T follicular helper cell (primary cell): ENCODE measurements around the gene PRPF31.
A peak's percentile ranks its signal among the peaks of the same experiment; 100 is the strongest.

ENCODE experiments used
- DNase-seq: peaks from one replicate; pipeline ENCODE4 v3.0.0-alpha.2; 2020; ENCODE audit warnings: low read depth

The PRPF31 gene

DNA sequence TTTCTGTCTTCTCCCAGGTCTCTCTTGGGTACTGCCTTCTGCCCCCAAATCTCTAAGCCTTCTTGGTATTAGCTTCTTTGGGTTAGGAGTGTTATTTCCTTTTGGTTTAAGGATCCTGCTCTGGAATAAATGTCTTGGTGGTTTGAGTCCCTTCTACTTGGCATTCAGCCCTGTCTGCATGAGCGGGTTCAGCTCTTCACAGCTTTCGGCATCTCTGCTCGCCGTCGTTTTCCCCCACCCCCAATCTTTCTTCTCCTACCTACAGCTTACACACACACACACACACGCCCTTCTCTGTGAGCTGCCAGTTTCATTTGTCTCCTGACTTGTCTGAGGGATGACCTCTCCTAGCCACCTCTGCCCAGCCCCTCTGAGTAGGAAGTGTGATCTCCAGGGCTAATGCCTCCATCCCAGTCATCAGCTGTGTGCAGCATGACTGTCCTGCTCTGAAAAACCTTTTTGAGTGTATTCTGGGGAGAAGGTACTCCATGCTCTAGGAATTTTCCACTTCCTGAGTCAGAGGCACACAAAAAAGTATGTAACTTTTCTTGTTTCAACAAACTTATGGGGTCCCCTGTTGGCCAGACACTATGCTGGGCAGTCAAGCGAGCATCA is 26.7 kb downstream of the PRPF31 start:
- no peak for DNase-seq

DNA sequence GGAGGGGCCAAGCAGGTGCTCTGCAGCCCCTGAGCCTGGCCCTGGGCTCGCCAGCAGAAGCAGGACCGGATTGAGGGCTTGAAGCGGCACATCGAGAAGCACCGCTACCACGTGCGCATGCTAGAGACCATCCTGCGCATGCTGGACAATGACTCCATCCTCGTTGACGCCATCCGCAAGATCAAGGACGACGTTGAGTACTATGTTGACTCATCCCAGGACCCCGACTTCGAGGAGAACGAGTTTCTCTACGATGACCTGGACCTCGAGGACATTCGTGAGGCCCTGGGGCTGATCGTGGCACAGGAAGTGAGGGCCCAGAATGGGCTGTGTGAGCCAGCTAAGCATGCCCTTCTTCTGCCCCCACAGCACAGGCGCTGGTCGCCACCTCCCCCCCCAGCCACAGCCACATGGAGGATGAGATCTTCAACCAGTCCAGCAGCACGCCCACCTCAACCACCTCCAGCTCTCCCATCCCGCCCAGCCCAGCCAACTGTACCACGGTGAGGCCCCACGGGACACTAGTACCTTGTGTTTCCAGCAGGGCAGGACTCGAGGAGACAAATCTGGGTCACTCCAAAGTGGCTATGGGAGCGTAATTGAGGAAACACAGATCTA is 30.1 kb downstream of the PRPF31 start:
- DNase-seq, result no peak

DNA sequence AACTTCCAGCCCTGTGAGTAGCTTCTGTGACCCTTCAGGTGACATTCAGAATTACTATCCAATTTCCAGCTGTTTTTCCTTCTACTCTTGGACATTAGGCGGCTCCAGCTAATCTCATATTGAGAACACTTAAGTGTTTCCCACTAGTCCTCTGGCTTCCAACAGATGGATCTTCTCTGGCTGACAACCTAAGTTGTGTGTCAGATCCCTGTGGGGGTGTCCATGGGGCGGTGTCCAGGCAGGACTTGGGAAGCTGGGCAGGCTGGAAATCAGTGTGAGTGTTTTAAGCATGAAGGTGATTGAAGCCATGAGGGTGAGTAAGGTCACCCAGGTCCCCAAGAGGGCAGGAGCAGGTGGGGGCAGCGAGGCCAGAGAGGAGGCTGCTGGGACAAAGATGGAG is 32.1 kb downstream of the PRPF31 start:
- DNase-seq, result no peak

DNA sequence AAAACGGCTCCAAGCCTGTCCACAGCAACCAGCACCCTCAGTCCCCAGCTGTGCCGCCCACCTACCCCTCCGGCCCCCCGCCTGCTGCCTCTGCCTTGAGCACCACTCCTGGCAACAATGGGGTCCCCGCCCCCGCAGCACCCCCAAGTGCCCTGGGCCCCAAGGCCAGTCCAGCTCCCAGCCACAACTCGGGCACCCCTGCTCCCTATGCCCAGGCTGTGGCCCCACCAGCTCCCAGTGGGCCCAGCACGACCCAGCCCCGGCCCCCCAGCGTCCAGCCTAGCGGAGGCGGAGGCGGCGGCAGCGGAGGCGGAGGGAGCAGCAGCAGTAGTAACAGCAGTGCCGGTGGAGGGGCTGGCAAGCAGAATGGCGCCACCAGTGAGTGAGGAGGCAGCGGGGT is 32.6 kb downstream of the PRPF31 start:
- no peak for DNase-seq

DNA sequence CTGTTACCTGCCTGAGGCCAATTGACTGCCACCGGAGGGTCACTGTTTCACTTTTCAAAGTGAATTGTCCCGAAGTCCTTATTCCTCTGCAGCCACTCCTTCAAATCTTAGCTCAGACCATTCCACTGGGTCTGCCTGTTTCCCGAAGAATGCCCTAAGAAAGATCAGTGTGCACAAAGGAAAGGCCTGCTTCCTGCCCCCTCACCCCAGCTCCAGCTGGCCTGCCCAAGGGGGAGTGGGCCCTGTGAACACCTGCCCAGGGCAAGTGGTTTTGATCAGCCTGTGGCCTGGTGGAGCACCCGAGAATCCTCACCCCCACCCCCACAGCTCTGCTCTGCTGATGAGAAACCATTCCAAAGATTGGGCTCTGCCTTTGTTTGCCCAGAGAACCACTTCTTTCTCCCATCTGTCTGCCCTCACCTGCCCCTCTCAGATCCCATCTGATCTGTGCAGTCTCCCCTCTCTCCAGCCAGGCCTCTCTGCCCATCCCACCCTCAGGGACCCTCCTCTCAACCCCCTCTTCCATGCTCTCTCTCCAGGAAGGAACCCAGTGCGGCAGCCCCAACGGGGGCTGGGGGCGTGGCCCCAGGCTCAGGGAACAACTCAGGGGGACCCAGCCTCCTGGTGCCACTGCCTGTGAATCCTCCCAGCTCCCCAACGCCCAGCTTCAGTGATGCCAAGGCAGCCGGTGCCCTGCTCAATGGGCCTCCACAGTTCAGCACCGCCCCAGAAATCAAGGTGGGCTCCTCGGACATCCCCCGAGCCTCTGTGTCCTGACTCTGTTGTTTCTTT is 33.7 kb downstream of the PRPF31 start:
- no peak for DNase-seq

DNA sequence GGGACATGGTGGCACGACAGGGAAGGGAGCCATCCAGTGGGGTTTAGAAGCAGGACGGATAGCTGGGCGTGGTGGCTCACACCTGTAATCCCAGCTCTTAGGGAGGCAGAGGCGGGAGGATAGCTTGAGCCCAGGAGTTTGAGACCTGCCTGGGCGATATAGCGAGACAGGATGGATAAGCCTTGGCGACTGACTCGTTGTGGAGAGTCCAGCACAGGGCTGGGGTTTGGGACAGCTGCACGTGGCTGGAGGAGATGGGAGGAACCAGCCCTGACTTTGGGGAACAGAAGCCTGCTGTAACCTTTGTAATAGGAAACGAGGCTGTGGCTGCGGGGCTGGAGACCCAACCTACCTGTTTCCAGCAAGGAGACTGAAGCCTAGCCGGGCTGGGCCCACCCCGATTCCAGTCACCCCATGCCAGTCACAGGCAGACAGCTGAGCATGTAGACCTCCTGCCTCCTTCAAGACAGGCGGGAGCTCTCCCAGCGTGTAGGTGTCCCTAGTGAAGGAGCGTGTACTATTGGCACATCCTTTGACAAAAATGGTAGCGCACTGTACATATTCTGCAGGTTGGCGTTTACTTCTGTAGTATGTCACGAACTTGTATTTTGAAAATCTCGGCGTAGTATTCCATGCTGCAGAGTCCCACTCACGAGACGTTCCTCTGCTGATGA is 35.9 kb downstream of the PRPF31 start:
- no peak for DNase-seq

DNA sequence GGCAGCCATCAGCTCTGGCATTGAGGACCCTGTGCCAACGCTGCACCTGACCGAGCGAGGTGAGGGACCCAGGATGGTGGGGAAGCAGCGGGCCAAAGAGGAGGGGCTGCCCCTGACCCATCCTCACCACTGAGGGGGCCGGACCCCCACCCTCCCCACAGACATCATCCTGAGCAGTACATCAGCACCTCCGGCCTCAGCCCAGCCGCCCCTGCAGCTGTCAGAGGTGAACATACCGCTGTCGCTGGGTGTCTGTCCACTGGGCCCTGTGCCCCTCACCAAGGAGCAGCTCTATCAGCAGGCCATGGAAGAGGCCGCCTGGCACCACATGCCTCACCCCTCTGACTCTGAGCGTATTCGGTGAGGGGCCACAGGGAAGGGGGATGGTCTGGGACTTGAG is 36.7 kb downstream of the PRPF31 start:
- DNase-seq, result no peak

DNA sequence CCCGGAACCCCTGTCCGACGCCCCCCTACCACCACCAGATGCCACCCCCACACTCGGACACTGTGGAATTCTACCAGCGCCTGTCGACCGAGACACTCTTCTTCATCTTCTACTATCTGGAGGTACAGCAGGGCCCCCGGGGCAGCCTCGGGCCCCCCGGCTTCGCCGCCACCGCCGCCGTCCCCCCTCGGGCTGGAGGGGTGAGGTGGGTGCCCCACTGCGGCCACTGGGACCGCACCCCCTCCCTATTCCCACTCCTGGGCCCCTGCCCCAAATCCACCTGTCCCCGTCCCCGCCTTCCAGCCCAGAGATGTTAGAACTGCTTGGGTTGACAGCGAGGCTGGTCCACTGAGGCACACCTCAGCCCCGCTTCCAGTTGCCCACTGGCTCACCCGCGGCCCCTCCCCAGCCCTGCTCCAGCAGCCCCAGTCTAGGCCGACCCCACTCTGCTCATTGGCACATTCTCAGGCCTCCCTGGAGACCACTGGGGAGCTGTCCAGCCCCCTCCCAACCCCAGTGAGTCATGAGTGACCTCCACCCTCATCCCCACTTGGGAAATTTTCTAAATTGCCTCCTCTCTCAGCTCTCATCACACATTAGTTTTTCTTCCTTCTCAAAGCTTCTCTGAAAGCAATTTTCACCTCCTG is 37.4 kb downstream of the PRPF31 start:
- no peak for DNase-seq

DNA sequence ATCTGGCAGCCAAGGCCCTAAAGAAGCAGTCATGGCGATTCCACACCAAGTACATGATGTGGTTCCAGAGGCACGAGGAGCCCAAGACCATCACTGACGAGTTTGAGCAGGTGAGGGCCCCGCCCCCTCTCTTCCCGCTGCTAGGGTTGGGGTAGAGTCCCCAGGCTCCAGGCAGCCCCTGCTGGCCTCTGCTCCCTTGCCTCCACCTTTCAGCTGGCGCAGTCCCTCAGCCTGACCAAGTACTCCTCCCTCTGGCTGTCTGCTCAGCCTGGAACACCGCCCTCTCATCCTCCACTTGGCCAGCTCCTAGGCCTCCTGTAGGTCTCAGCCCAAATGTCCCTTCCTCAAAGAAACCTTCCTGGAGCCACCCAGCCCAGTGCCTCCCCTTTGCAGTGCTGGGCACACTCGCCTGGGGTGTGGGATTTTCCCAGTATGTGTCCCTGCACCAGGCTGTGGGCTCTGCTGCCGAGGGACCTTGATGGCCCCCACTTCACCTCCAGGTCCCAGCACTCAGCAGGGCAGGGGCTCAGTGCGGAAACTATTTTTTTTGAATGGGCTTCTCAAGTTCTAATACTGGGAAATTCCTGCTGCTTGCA is 38.3 kb downstream of the PRPF31 start:
- no peak for DNase-seq

DNA sequence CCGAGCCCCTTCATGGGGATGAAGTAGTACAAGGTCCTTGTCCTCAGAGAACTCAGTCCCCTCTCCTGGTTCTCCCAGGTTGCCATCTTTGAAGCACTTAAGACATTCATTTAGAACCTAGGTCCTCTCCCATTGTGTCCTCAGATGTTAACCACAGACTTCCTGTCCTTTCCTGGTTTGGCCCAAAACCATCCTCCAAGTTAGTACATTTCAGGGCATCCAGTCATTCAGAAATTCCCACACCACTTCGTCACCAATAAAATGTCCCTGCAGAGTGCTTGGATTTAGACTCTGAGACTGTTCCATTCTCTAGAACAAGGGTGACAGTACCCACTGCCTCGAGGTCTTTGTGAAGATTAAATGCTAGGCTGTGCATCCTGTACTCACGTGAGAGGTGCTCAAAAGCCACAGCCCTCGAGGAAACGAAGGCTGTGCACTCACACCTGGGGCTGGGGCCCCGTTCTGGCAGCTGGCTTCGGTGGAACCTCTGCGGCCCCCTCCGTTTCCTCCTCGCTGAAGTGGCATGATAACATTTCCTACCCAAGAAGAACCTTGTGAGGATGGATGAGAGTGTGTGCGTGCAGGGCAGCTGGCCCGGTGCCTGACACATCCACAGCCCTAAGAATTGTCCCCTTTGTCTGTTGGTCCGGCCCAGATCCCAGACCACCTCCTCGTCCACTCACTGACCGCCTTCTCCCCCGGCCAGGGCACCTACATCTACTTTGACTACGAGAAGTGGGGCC is 39.2 kb downstream of the PRPF31 start:
- no peak for DNase-seq

DNA sequence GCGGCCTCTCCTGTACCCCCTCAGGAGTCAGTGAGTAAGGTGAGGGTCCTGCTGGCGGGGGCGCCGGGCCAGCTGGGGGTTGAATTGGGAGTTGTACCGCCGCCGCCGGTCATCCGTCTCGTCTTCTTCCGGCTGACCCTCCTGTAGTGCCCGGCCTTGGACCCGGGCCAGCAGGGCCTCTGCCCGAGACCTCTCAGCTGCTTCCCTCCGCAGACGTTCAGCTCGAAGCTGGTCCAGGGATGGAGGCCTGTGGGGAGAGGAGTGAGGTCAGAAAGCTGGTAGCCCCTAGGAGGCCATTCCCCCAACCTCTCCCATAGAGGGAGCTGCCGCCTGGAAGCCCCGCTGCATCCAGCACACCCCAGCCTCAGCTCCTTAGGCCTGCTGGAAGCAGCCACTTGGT is 40.1 kb downstream of the PRPF31 start:
- DNase-seq, result no peak

DNA sequence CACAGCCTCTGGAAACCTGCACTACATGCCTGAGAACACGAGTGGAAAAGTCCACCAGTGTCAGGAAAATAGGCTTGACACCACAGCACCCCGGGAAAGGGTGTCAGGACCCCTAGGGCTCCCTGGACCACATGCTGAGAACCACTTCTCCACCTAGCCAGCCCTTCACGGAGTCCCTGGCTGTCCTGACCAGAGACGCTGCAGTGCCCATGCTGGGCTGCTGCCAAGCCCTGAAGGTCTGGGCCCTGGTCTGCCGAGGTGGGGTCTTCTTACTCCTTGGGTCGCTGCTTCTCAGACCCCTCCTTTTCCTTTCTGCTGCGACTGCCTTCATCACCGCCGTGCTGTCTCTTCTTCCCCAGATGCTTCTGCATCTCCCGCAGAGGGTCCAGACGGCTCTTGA is 40.9 kb downstream of the PRPF31 start:
- no peak for DNase-seq

DNA sequence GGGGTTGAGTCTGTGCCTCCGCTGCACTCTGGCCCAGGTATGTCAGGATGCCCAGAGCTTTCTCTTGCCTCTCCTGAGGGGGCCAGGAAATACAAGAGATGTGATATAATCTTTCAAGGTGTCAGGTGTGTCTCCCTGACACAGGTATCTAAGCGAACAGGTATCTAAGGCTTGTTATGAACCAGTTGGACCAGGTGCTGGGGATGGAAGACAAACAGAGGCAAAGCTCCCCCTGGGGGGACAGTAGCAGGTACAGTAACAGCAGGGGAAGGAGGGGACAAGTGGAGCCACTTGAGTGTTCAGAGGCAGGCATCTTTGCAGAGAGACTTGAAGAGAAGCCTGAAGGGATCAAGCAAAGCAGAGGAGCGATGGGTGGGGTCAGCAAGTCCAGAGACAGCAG is 41.4 kb downstream of the PRPF31 start:
- no peak for DNase-seq

DNA sequence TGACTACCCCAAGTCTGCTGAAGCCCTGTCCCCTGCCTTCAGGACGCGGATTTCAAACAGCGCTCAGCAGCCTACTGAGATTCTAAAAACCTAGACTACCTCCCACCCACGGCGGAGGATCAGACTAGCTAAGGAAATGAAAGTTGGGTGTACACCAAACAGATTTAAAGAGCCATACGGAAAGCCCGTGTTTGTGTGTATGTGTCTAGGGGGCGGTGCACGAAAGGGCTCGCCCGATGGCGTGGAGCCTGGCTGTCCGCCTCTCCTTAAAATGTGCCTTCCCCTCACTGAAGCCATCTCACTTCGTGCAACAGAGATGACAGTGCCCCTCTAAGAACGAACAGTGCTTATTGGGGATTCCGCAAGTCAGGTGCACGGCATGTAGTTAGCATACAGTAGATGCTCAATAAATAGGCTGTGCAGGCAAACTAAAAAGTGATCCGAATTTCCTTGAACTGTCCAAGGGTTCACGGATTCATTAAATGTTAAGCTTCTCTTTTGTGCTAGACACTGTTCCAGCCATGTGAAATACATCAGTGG is 43.3 kb downstream of the PRPF31 start:
- no peak for DNase-seq

DNA sequence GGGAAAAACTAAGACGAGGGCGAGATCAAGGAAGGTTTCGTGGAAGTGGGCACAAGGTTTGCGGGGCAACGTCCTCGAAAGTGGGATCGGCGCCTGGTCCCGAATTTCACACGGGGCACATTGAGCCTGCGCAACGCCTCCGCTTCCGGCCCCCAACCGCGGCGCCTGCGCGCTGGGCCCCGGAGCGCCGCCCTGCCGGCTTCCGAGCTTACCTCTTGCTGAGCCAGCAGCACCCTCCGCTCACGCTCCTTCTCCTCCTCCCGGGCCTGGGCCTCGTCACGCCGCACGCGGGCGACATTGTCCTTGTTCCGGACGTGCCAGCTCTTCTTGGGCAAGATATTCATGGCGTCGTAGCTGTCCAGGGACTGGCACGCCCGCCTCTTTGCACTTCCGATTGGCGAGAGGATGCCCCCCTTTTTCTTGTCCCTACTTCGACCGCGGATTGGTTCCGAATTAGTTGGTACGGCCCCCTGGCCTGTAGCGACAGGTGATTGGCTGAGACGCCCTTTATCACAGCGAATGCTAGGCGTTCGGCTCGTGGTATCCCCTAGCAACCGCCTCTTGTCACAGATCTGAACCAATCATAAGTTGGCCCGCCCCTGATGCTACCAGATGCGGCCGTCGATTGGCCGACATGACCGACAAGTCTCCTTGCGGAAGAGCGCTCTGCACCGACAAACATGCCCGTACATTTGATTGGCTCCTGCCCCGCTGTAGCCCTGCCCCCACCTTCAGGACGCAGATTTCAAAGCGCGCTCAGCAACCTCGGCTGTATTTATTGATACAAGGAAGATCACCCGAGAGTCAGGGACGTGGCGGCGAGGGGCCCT is 44.0 kb downstream of the PRPF31 start, which contains the start of gene LENG1:
Gene LENG1 (minus strand): TSS at position 370 of the 830 bp plus-strand sequence. CDS start 26 bp downstream, at position 344.
- DNase-seq, result peak; percentile 99

DNA sequence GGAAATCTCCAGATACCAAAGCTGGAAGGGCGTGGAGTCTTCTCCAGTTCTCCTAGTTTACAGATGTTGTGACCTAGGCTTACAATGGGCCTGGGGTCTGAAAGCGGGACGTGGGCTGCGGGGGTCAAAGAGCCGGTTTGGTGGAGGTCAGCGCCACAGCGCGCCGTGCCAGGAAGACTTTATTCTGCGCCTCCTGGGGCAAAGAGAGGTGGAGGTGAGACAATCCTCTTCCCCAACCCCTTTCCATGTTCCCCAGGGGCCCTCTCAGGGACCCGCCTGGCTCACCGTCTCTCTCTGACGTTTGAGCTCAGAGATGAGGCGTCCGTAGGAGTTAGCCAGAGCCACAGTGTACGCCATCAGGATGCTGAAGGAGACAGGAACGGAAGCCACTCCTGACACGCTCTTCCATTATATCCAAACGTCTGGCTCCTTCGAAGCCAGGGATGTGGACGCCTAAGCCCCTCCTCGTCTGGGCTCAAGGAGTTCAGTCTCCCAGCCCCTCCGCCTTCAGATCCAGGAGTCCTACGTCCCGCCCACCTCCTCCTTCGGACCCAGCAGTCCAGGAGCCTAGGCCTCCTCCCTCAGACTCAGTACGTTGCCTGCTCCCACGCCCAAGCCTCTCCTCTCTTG is 44.7 kb downstream of the PRPF31 start:
- DNase-seq, result no peak

DNA sequence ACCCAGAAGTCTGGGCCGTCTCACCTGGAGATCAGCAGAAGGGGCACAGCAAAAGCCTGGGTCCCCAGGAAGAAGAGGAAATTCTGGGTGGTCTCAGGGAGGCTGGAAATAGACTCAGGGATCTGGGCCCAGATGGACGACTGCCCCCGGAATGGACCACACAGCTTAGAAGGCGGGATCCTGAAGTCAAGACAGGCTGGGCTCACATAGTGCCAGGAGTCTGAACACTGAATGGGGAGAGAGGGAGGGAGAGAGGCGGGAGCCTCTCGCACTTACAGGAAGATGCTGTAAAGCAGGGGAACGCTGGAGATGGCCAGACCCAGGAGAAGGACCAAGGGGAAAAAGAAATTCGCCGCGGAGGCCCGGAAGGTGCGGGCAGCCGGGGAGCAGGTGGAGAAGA is 45.3 kb downstream of the PRPF31 start:
- no peak for DNase-seq

DNA sequence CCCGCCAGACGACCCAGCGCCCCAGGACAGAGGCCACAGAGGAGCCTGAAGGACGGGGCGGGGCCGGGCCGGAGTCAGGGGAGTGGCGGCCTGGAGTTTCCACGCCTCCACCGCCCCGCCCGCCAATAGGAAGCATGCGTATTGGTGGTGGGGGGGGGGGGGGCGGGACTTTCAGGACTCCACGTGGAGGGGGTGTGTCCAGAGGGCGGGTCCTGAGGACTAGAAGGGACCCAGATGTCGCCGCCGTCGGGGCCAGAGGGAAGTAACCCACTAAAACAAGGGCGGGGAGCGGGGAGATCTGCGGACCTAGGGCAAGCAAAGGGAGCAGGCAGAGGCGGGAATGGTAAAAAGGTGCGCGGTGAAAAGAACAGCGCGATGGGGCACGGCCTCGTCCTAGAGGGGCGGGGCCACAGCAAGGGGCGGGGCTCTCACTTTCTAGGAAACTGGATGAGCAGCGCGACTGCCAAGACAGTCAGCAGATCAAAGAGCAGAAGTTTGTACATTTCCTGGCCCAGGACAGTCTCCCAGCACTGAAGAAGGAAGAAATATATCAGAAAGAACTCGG is 46.8 kb downstream of the PRPF31 start:
- peak; percentile 73 for DNase-seq

DNA sequence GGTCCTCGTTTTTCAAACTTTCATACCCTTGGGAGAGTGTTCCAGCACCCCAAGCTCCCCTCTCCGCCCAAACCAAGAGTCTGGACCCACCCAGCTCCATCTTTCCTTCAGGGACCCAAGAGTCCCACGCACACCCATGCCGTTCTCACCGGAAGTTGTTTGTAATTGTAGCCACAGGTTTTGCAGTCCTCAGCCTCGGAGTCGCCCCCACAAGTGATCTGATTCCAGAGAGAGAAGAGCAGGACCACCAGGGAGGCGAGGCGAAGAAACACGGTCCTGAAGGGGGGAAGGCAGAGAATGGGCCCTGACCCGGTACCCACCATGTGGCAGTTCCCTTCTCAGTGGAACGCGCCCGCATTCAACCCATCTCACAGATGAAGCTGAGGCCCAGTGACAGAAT is 47.3 kb downstream of the PRPF31 start:
- no peak for DNase-seq
